ENCODE results near the gene LTBP1. TPM values are rescaled to one million over a fixed set of nuclear protein-coding genes. Genes with fewer than 3 reads are reported as not detected.

LTBP1 gene
- polyA plus RNA-seq, 1 donor (not counting 4 experiments of a cell fraction or from before 2014, with no cell fraction given), result 9.2 TPM

GRCh38 chr2:33058716-33059470 is 112.1 kb downstream of the LTBP1 start:
- Histone ChIP-seq H3K27ac (ENCODE audit: control insufficient read depth, insufficient read depth, low read length) (no peak overlapping the region), H2AFZ (ENCODE audit: control insufficient read depth, low read length) (no peak overlapping the region)
- TF ChIP-seq EZH2 (IDR thresholded peaks at IDR 0.05; ENCODE audit: low read length), result no peak
- TF ChIP-seq CTCF (optimal IDR thresholded peaks at IDR 0.05 in 1 of 3, IDR thresholded peaks at IDR 0.05 in 1 of 3, conservative IDR thresholded peaks at IDR 0.05 in 1 of 3; ENCODE audit: extremely low read depth in 1 of 3, insufficient read depth in 2 of 3, low read length in 3 of 3), result no peak

DNA sequence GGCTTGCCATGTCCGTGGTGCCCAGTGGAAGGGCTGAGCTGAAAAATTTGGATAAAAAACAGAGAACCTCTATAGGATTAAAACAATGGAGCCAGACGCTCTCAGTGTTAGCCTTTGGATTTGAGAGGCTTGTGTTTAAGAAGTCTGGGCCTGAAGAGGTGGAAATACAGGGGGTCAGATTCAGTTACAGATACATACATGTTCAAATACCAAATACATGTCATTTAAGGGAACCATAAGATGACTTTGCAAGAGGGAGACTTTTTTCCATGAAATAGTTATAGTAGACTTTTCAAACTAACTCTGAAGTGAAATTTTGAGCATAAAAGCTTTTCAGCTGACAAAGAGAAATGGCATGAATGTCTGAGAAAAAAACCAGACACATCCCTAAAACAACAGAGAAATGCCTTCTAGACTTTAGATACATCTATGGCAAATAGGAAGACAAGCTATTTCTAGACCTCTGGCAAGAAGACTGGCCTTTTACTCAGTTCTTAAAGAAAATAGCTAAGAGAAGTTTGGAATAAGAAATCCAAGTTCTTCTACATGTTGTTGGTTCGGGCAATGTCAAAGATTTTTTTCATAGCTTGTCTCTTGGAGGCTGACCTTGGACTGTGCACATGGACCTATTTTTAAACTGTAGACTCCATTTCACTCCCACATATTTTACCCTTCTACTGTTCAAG is 112.9 kb downstream of the LTBP1 start:
- H3K79me2 ChIP-seq (ENCODE audit: control insufficient read depth, insufficient read depth, low read length), result no peaks in the 10 kb centered on the region
- DNase-seq (ENCODE audit: low read depth, low spot score), result no peak
- dilution Hi-C loops (cut with MboI; ENCODE audit: extremely low pct_ligation_motif_present, low sequenced_read_pairs), result no loop called here
- H3K9me3 ChIP-seq (ENCODE audit: control insufficient read depth, low read depth, low read length), result no peaks in the 10 kb centered on the region
- no peaks in the 10 kb centered on the region for H3K27me3 ChIP-seq (ENCODE audit: control insufficient read depth, extremely low read depth, insufficient read depth, low read length)
- H3K4me1 ChIP-seq (ENCODE audit: control insufficient read depth, extremely low read depth, insufficient read depth, low read length), result no peaks in the 10 kb centered on the region
- no peak for FAIRE-seq
- H4K20me1 ChIP-seq (ENCODE audit: control insufficient read depth, extremely low read depth, insufficient read depth, low read length), result no peaks in the 10 kb centered on the region
- no peaks in the 10 kb centered on the region for H3K9me1 ChIP-seq (ENCODE audit: control insufficient read depth, extremely low read depth, insufficient read depth, low read length)
- no peak overlapping the region for H3K27ac ChIP-seq (ENCODE audit: control insufficient read depth, insufficient read depth, low read length)
- TF ChIP-seq EZH2 (IDR thresholded peaks at IDR 0.05; ENCODE audit: low read length) (no peak), CTCF (optimal IDR thresholded peaks at IDR 0.05 in 1 of 3, IDR thresholded peaks at IDR 0.05 in 1 of 3, conservative IDR thresholded peaks at IDR 0.05 in 1 of 3; ENCODE audit: extremely low read depth in 1 of 3, insufficient read depth in 2 of 3, low read length in 3 of 3) (no peak)
- H3K4me2 ChIP-seq (ENCODE audit: control insufficient read depth, extremely low read depth, insufficient read depth, low read depth, low read length), result no peak overlapping the region
- H3K9ac ChIP-seq (ENCODE audit: control insufficient read depth, extremely low read depth, insufficient read depth, low read length), result no peak overlapping the region
- H2AFZ ChIP-seq (ENCODE audit: control insufficient read depth, low read length), result no peak overlapping the region
- no peak overlapping the region for H3K4me3 ChIP-seq (ENCODE audit: control insufficient read depth in 2 of 3, extremely low read depth in 1 of 3, insufficient read depth in 2 of 3, low read depth in 1 of 3, low read length in 3 of 3)
- H3K36me3 ChIP-seq (ENCODE audit: control insufficient read depth in 2 of 2, extremely low read depth in 1 of 2, insufficient read depth in 2 of 2, low read length in 2 of 2), result no peaks in the 10 kb centered on the region

More at GRCh38 chr2:33058716-33059470, 112.1 kb downstream of the LTBP1 start:
- Histone ChIP-seq H3K9ac (ENCODE audit: control insufficient read depth, extremely low read depth, insufficient read depth, low read length) (no peak overlapping the region), H3K79me2 (ENCODE audit: control insufficient read depth, insufficient read depth, low read length) (no peaks in the 10 kb centered on the region), H4K20me1 (ENCODE audit: control insufficient read depth, extremely low read depth, insufficient read depth, low read length) (no peaks in the 10 kb centered on the region), H3K4me1 (ENCODE audit: control insufficient read depth, extremely low read depth, insufficient read depth, low read length) (no peaks in the 10 kb centered on the region), H3K9me1 (ENCODE audit: control insufficient read depth, extremely low read depth, insufficient read depth, low read length) (no peaks in the 10 kb centered on the region), H3K36me3 (ENCODE audit: control insufficient read depth in 2 of 2, extremely low read depth in 1 of 2, insufficient read depth in 2 of 2, low read length in 2 of 2) (no peaks in the 10 kb centered on the region), H3K4me2 (ENCODE audit: control insufficient read depth, extremely low read depth, insufficient read depth, low read depth, low read length) (no peak overlapping the region), H3K9me3 (ENCODE audit: control insufficient read depth, low read depth, low read length) (no peaks in the 10 kb centered on the region), H3K27me3 (ENCODE audit: control insufficient read depth, extremely low read depth, insufficient read depth, low read length) (no peaks in the 10 kb centered on the region), H3K4me3 (ENCODE audit: control insufficient read depth in 2 of 3, extremely low read depth in 1 of 3, insufficient read depth in 2 of 3, low read depth in 1 of 3, low read length in 3 of 3) (no peak overlapping the region)
- dilution Hi-C loops (cut with MboI; ENCODE audit: extremely low pct_ligation_motif_present, low sequenced_read_pairs), result no loop called here
- FAIRE-seq, result no peak
- DNase-seq (ENCODE audit: low read depth, low spot score), result no peak

Measured in keratinocyte (primary cell).